Mononuclear cell (primary cell): ENCODE data around the gene PHF23. TPM values are rescaled to one million over a fixed set of nuclear protein-coding genes. Genes with fewer than 3 reads are reported as not detected.

Source experiments
- H3K27me3 ChIP-seq: 2 replicates; pipeline ENCODE4 v1.6.0; 2011; ENCODE audit warnings: low read length, control low read depth; ENCODE audit not compliant: insufficient read depth
- H3K4me1 ChIP-seq: 2 replicates; pipeline ENCODE4 v1.5.1; 2011; ENCODE audit warnings: mild to moderate bottlenecking, low read length, control low read depth; ENCODE audit not compliant: insufficient read depth
- H3K4me3 ChIP-seq: 2 replicates; pipeline ENCODE4 v1.5.1; 2011; ENCODE audit warnings: mild to moderate bottlenecking, low read length, moderate library complexity
- H3K9me3 ChIP-seq: 2 replicates; pipeline ENCODE4 v1.5.1; 2011; ENCODE audit warnings: low read depth, mild to moderate bottlenecking, control low read depth, low read length
- total RNA-seq: library from RNA; depleted of rRNA; stranded (reverse); fragments of >200 nt; gene quantifications from one replicate; pipeline ENCODE4 v1.2.3, GENCODE V29; 2012

The PHF23 gene
- total RNA-seq, 1 donor = 6.5 TPM

GRCh38 chr17:7235693-7236665 lies 3.3 kb downstream of the PHF23 start:
- peaks cover 69% of the 10 kb centered on the region for H3K4me1 ChIP-seq

DNA sequence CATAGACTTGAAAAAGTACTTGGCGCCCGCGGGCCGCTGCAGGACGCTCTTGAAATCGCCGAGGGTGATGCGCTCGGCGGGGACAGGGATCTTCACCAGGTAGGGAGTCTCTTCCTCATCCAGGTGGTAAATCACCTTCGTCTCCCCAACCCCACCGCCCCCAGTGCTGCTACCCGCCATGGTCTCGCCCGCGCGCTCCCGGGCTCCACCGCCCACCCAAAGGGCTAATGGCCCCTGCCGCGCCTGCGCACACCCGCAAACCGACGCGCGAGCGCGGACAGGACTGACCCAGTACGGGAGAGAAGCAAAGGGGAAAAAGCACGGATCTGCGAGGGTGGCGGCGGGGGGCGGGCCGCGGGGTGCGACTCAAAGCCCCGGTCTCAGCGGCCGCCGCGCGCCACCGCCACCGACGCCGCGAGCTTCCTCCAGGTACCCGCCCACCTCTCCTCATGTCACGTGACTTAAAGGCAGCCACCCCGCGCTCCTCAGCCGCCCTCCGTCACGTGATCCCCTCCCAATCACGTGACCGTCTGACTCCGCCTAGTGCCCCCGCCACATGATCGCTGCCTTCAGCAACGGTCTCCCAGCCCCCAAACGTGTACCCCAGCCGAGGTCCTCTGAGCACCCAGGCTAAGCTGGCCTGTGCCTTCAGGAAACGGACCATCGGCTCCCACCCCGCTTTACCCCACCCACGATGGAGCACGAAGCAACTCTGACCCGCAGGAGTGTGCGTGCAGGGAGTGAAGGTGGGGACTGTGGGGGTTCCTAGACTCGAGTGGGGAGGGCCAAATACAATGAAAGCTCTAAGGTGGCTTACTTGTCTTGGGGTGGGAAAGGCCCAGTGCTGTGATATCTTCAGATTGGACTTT lies 4.9 kb downstream of the PHF23 start, which contains the start of gene DVL2:
TSS of gene DVL2 (minus strand) at position 435 of the 869 bp plus-strand sequence. CDS start at position 180, 255 bp downstream.
- no peaks in the 10 kb centered on the region for H3K9me3 ChIP-seq
- peaks cover 55% of the 10 kb centered on the region for H3K4me1 ChIP-seq
- no peaks in the 10 kb centered on the region for H3K27me3 ChIP-seq
- peak within 1 kb of the TSS; percentile 82 for H3K4me3 ChIP-seq

More at GRCh38 chr17:7235693-7236665, 3.3 kb downstream of the PHF23 start:
- Histone ChIP-seq H3K4me3 (no peak overlapping the region), H3K9me3 (no peaks in the 10 kb centered on the region), H3K27me3 (no peaks in the 10 kb centered on the region)

- Histone ChIP-seq H3K4me1 (peaks cover 55% of the 10 kb centered on the region), H3K4me3 (peak overlapping the region; percentile 82), H3K9me3 (no peaks in the 10 kb centered on the region), H3K27me3 (no peaks in the 10 kb centered on the region)
These were observed 5.6 kb downstream of the PHF23 start for GRCh38 chr17:7233701-7234082.

- no peak overlapping the region for H3K4me3 ChIP-seq
- no peaks in the 10 kb centered on the region for H3K27me3 ChIP-seq
- no peaks in the 10 kb centered on the region for H3K9me3 ChIP-seq
- H3K4me1 ChIP-seq = peaks cover 50% of the 10 kb centered on the region
These were observed 7.1 kb downstream of the PHF23 start for GRCh38 chr17:7232114-7232513.

GRCh38 chr17:7229504-7229903 lies 9.8 kb downstream of the PHF23 start:
- H3K4me1 ChIP-seq = peaks cover 26% of the 10 kb centered on the region
- H3K9me3 ChIP-seq = no peaks in the 10 kb centered on the region
- no peak overlapping the region for H3K4me3 ChIP-seq
- H3K27me3 ChIP-seq = no peaks in the 10 kb centered on the region

DNA sequence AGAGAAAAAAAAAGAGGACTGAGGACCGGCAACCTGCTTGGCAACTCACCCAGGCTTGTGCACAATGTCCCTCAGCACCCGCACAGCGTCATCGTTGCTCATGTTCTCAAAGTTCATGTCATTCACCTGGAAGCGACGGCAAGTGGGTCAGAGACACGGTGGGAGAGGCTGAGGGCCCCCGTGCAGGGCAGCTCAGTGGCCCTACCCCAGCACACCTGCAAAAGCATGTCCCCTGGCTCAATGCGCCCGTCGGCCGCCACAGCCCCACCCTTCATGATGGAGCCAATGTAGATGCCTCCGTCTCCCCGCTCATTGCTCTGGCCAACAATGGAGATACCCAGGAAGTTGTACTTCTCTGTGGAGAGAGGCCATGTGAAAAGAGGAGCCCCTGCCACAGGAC lies 10.3 kb downstream of the PHF23 start:
- Histone ChIP-seq H3K4me3 (no peak overlapping the region), H3K9me3 (no peaks in the 10 kb centered on the region), H3K27me3 (no peaks in the 10 kb centered on the region), H3K4me1 (peaks cover 25% of the 10 kb centered on the region)

- Histone ChIP-seq H3K4me1 (peaks cover 6% of the 10 kb centered on the region), H3K4me3 (no peak overlapping the region), H3K9me3 (no peaks in the 10 kb centered on the region), H3K27me3 (no peaks in the 10 kb centered on the region)
These were observed 12.2 kb downstream of the PHF23 start for GRCh38 chr17:7226721-7227710.

GRCh38 chr17:7225711-7226331 lies 13.4 kb downstream of the PHF23 start:
- Histone ChIP-seq H3K27me3 (no peaks in the 10 kb centered on the region), H3K4me3 (no peak overlapping the region), H3K9me3 (no peaks in the 10 kb centered on the region), H3K4me1 (peaks cover 4% of the 10 kb centered on the region)

DNA sequence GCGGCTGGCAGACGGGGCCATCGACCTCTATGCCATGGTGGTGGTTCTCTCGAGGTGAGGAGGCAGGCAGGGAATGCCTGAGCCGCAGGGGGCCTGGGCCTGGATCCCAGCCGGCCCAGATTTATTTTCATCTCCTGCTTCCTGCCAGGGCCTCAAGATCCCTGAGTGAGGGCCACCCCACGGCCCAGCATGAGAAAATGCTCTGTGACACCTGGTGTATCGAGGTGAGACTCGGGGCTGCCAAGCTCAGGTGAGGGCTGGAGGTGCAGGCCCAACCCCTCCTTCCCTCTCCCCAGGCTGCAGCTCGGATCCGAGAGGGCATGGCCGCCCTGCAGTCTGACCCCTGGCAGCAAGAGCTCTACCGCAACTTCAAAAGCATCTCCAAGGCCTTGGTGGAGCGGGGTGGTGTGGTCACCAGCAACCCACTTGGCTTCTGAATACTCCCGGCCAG lies 14.6 kb downstream of the PHF23 start:
- Histone ChIP-seq H3K4me3 (no peak overlapping the region), H3K9me3 (no peaks in the 10 kb centered on the region), H3K27me3 (no peaks in the 10 kb centered on the region)

DNA sequence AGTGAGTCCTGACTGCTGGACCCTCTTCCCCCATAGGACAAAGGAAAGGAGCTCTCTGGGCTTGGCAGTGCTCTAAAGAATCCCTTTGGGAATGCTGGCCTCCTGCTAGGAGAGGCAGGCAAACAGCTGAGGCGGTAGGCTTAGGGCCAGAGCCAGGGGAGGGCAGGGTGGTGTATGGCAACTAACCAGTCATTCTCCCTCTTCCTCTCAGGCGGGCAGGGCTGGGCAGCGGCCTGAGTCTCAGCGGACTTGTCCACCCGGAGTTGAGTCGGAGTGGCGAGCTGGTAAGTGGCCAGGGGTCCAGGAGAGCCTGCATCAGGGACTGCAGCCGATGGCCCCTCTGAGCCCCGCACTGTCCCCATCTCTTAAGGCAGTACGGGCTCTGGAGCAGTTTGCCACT lies 15.1 kb downstream of the PHF23 start:
- no peaks in the 10 kb centered on the region for H3K9me3 ChIP-seq
- H3K27me3 ChIP-seq = no peaks in the 10 kb centered on the region
- peaks cover 18% of the 10 kb centered on the region for H3K4me1 ChIP-seq
- H3K4me3 ChIP-seq = no peak overlapping the region

More for the DNA sequence above, 14.6 kb downstream of the PHF23 start:
- peaks cover 13% of the 10 kb centered on the region for H3K4me1 ChIP-seq

- H3K27me3 ChIP-seq = no peaks in the 10 kb centered on the region
- H3K4me3 ChIP-seq = no peak overlapping the region
- peaks cover 26% of the 10 kb centered on the region for H3K4me1 ChIP-seq
- no peaks in the 10 kb centered on the region for H3K9me3 ChIP-seq
These were observed 15.9 kb downstream of the PHF23 start for GRCh38 chr17:7223375-7223774.

GRCh38 chr17:7222972-7223292 lies 16.3 kb downstream of the PHF23 start:
- H3K4me3 ChIP-seq = no peak overlapping the region
- no peaks in the 10 kb centered on the region for H3K9me3 ChIP-seq
- peaks cover 30% of the 10 kb centered on the region for H3K4me1 ChIP-seq
- H3K27me3 ChIP-seq = no peaks in the 10 kb centered on the region

GRCh38 chr17:7222093-7222971 lies 16.9 kb downstream of the PHF23 start:
- peaks cover 34% of the 10 kb centered on the region for H3K4me1 ChIP-seq
- H3K27me3 ChIP-seq = no peaks in the 10 kb centered on the region
- no peaks in the 10 kb centered on the region for H3K9me3 ChIP-seq
- H3K4me3 ChIP-seq = no peak overlapping the region
